Vagina (tissue), 2 donors: Measurements from ENCODE around the gene YDJC. TPM values are rescaled to one million over a fixed set of nuclear protein-coding genes. Genes with fewer than 3 reads are reported as not detected.
"Not testable (repeated sequence)": the region's sequence is repeated elsewhere in the genome, so short reads cannot be mapped to it uniquely, and the experiment has no call there.

Source experiments
- DNase-seq, 2 donors: peaks; one replicate each; pipeline ENCODE4 v3.0.0-alpha.2; 2017; ENCODE audit errors: extremely low spot score in 2 of 2
- H3K27ac ChIP-seq: fragments of 200-600 bp; sonication (generic); one replicate; pipeline ENCODE4 v1.5.1; 2019
- H3K27me3 ChIP-seq: fragments of 200-600 bp; sonication (generic); one replicate; pipeline ENCODE4 v1.5.1; 2019
- H3K36me3 ChIP-seq, 2 donors: fragments of 200-600 bp; sonication (generic); one replicate each; pipeline ENCODE4 v1.5.1; 2017 to 2019
- H3K4me1 ChIP-seq: fragments of 200-600 bp; sonication (generic); one replicate; pipeline ENCODE4 v1.5.1; 2019
- H3K4me3 ChIP-seq, 2 donors: fragments of 200-600 bp; sonication (generic); 1 replicate in 1 of 2; 2 replicates in 1 of 2; pipeline ENCODE4 v1.5.1; 2016 to 2019
- H3K9me3 ChIP-seq: fragments of 200-600 bp; sonication (generic); one replicate; pipeline ENCODE4 v1.5.1; 2019
- CTCF ChIP-seq, 3 experiments: fragments of 450-650 bp in 2 of 3; fragments of 200-600 bp in 1 of 3; sonication (generic) in 1 of 3; IDR thresholded peaks; one replicate each; pipeline ENCODE4 v1.5.1; 2017 to 2019; ENCODE audit warnings: antibody characterized with exemption in 3 of 3, mild to moderate bottlenecking in 2 of 3, moderate library complexity in 2 of 3
- POLR2A ChIP-seq, 2 donors: fragments of 450-650 bp; IDR thresholded peaks; one replicate each; pipeline ENCODE4 v1.6.1; 2017; ENCODE audit warnings: antibody characterized with exemption in 2 of 2, mild to moderate bottlenecking in 2 of 2, moderate library complexity in 2 of 2
- POLR2AphosphoS5 ChIP-seq, 2 donors: sonication (generic); formaldehyde crosslinking; IDR thresholded peaks; one replicate each; pipeline ENCODE4 v1.9.0; 2017; ENCODE audit warnings: antibody characterized with exemption in 2 of 2, mild to moderate bottlenecking in 2 of 2, low read depth in 1 of 2; ENCODE audit not compliant: insufficient read depth in 1 of 2
- intact Hi-C: fragments of 100-400 bp; cut with DNase I; formaldehyde crosslinking; loops from one replicate; pipeline ENCODE4 v1.15.1; 2023
- total RNA-seq: library from RNA; depleted of rRNA; stranded (reverse); fragments of >200 nt; gene quantifications from one replicate; pipeline ENCODE4 v1.2.3, GENCODE V29; 2016

The YDJC gene
- total RNA-seq, 1 donor from 2014 or later, result 22.6 TPM

- no peak for DNase-seq
- intact Hi-C loops, result no loop called here
- Histone ChIP-seq H3K27ac (peak overlapping the region; percentile 23), H3K4me3 (no peak overlapping the region), H3K9me3 (no peaks in the 10 kb centered on the region), H3K27me3 (no peaks in the 10 kb centered on the region), H3K36me3 (peaks cover 0 to 4% of the 10 kb centered on the region in 2 donors), H3K4me1 (peaks cover 73% of the 10 kb centered on the region)
- TF ChIP-seq POLR2A (IDR thresholded peaks at IDR 0.05), result no peak
- TF ChIP-seq POLR2AphosphoS5 (IDR thresholded peaks at IDR 0.05; ENCODE audit: insufficient read depth in 1 of 2, low read depth in 1 of 2), result no peak
- no peak for TF ChIP-seq CTCF (IDR thresholded peaks at IDR 0.05)
Observed at GRCh38 chr22:21624120-21624879, 5.5 kb downstream of the YDJC start.

DNA sequence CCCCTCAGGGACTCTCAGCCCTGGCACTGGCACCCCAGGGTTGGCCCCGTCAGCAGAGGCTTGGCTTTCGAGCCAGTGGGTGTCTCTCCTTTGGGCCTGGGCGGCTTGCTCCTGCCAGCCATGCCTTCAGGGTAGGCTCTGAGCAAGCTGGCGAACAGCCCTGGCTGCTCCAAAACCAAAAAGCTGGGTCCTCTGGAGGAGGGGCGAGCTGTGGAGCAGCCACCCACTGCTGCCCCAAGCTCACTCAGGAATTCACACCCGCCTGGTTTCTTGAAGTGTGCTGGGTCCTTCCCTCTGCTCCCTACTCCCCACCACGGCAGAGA lies 6.2 kb downstream of the YDJC start:
- intact Hi-C loops, result no loop called here
- peaks cover 0 to 4% of the 10 kb centered on the region in 2 donors for H3K36me3 ChIP-seq

DNA sequence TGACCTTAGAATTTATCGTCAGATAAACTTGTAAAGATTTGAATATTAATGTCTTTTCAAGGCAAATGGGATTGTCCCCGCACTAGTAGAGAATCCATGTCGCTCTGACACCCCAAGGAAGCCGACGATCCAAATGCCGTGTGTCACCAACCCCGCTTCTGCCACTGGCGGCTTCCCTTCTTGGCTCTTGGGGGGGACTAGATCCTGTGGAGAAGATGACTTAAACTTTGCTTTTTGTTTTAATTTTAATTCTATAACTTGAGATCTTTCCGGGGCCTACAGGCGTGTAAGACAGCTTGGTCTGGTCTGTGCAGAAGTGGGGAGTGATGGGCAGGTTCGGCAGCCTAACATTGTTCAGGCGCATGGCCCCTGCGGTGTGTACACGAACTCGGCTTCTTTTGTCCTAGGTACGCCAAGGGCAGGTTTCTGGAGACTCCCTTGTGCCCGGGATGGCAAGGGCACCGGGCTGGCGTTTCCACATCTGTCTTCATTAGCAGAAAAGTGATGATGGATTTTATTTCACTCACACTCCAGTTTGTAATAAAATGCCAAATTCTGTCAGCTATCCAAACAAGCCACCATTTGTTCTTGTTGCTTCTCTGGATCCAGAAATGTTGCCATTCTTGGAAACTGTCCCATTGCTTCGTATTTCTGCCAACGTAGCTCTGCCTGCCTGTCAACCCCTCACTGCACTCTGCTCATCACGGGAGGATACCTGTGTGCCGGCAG lies 6.7 kb downstream of the YDJC start:
- DNase-seq, result no peak
- H3K4me1 ChIP-seq, result peaks cover 62% of the 10 kb centered on the region
- intact Hi-C loops, result no loop called here
- no peak overlapping the region for H3K4me3 ChIP-seq
- no peaks in the 10 kb centered on the region for H3K9me3 ChIP-seq
- H3K27ac ChIP-seq, result no peak overlapping the region
- H3K36me3 ChIP-seq, result peaks cover 0 to 3% of the 10 kb centered on the region in 2 donors
- TF ChIP-seq CTCF (IDR thresholded peaks at IDR 0.05), result no peak
- TF ChIP-seq POLR2A (IDR thresholded peaks at IDR 0.05), result no peak
- no peak for TF ChIP-seq POLR2AphosphoS5 (IDR thresholded peaks at IDR 0.05; ENCODE audit: insufficient read depth in 1 of 2, low read depth in 1 of 2)
- H3K27me3 ChIP-seq, result no peaks in the 10 kb centered on the region

More for the DNA sequence above, 6.2 kb downstream of the YDJC start:
- no peak overlapping the region for H3K4me3 ChIP-seq
- no peak for TF ChIP-seq POLR2A (IDR thresholded peaks at IDR 0.05)
- TF ChIP-seq POLR2AphosphoS5 (IDR thresholded peaks at IDR 0.05; ENCODE audit: insufficient read depth in 1 of 2, low read depth in 1 of 2), result no peak
- TF ChIP-seq CTCF (IDR thresholded peaks at IDR 0.05), result no peak
- no peak for DNase-seq
- no peaks in the 10 kb centered on the region for H3K27me3 ChIP-seq
- H3K27ac ChIP-seq, result no peak overlapping the region
- no peaks in the 10 kb centered on the region for H3K9me3 ChIP-seq
- H3K4me1 ChIP-seq, result peaks cover 67% of the 10 kb centered on the region

- no peak overlapping the region for H3K4me3 ChIP-seq
- no peaks in the 10 kb centered on the region for H3K9me3 ChIP-seq
- H3K27ac ChIP-seq, result no peak overlapping the region
- peaks cover 59% of the 10 kb centered on the region for H3K4me1 ChIP-seq
- intact Hi-C loops, result no loop called here
- no peaks in the 10 kb centered on the region for H3K27me3 ChIP-seq
- no peaks in the 10 kb centered on the region for H3K36me3 ChIP-seq
- DNase-seq, result no peak
- no peak for TF ChIP-seq POLR2A (IDR thresholded peaks at IDR 0.05)
- TF ChIP-seq POLR2AphosphoS5 (IDR thresholded peaks at IDR 0.05; ENCODE audit: insufficient read depth in 1 of 2, low read depth in 1 of 2), result no peak
Observed at GRCh38 chr22:21622011-21622918, 7.6 kb downstream of the YDJC start.

DNA sequence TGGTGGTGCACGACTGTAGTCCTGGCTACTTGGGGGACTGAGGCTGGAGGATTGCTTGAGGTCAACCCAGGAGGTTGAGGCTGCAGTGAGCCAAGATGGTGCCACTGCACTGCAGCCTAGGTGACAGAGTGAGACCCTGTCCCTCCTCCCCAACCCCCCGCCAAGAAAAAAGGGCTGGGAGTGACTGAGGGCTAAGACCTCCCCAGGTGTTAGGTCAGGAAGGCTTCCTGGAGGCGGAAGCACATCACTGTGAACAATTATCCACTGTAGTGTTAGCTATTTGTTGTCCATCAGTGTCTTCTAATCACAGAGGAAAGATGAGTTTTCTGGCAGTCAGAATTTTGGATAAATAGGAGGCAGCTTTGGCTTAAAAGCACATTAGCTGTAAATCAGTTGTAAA lies 8.8 kb downstream of the YDJC start:
- Histone ChIP-seq H3K4me3 (no peak overlapping the region), H3K36me3 (no peaks in the 10 kb centered on the region), H3K4me1 (peaks cover 46% of the 10 kb centered on the region), H3K27me3 (no peaks in the 10 kb centered on the region), H3K27ac (no peak overlapping the region), H3K9me3 (no peaks in the 10 kb centered on the region)
- TF ChIP-seq POLR2AphosphoS5 (IDR thresholded peaks at IDR 0.05; ENCODE audit: insufficient read depth in 1 of 2, low read depth in 1 of 2) (no peak), POLR2A (IDR thresholded peaks at IDR 0.05) (no peak), CTCF (IDR thresholded peaks at IDR 0.05) (no peak)
- intact Hi-C loops, result no loop called here
- DNase-seq, result no peak

GRCh38 chr22:21617337-21617736 lies 12.5 kb downstream of the YDJC start:
- H3K27me3 ChIP-seq, H3K27ac ChIP-seq, DNase-seq, H3K9me3 ChIP-seq, intact Hi-C loops, H3K4me3 ChIP-seq: not testable (repeated sequence)
- H3K4me1 ChIP-seq, result peaks cover 20% of the 10 kb centered on the region
- H3K36me3 ChIP-seq, result peaks cover 0 to 20% of the 10 kb centered on the region in 2 donors
